NT2/D1 (cell line): Measurements from ENCODE around the gene IFIT1.

Source experiments
- SUZ12 ChIP-seq: IDR thresholded peaks from 2 replicates; pipeline ENCODE4 v1.6.1; 2011; ENCODE audit not compliant: insufficient read length, insufficient read depth; ENCODE audit errors: extremely low read depth
- YY1 ChIP-seq: IDR thresholded peaks from 2 replicates; pipeline ENCODE4 v1.6.1; 2011; ENCODE audit not compliant: insufficient read length, insufficient read depth
- ZNF274 ChIP-seq: IDR thresholded peaks from 2 replicates; pipeline ENCODE4 v1.6.1; 2011; ENCODE audit warnings: mild to moderate bottlenecking, low read depth, low read length

DNA sequence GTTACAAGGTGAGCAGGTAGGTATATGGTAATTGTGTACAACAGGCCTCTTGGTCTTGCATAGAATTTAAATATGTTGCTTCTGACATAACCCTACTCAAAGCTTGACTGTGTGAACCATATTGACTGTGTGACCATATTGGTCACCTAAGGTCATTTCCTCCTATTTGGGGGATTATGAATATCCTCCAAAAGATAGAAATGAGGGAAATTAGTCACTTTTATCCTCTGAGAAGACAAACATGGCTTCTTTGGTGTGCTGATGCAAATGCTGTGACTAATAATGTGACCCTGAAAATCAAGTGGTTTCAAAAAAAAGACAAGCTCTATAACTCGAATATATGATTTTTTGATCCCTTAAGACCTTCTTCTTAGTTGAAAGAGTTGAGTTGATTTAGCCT lies 49.9 kb downstream of the IFIT1 start:
- TF ChIP-seq YY1 (no peak), ZNF274 (no peak), SUZ12 (no peak)
